ENCODE data around the gene TRMT5. TPM values are rescaled to one million over a fixed set of nuclear protein-coding genes. Genes with fewer than 3 reads are reported as not detected.

The TRMT5 gene
- total and polyA plus RNA-seq, 9 of the 15 experiments (the other 6 are each of a cell fraction or from before 2014, with no cell fraction given): 8.4 to 20.0 (median 15.1) TPM

GRCh38 chr14:60989599-60989998 is 8.7 kb upstream of the TRMT5 start (continued):
- peak; percentile 60 for TF ChIP-seq SMARCC2 (IDR thresholded peaks at IDR 0.05; ENCODE audit: low read depth)
- peak; percentile 96 for TF ChIP-seq TCF3 (CRISPR knock-in tag; IDR thresholded peaks at IDR 0.05)
- TF ChIP-seq MTA3 (IDR thresholded peaks at IDR 0.05; ENCODE audit: borderline replicate concordance): peak; percentile 55; the same call in 1 of the 2 replicates
- TF ChIP-seq ZNF175 (CRISPR knock-in tag; IDR thresholded peaks at IDR 0.05; ENCODE audit: low read depth): no peak
- TF ChIP-seq MAFG (tag; conservative IDR thresholded peaks at IDR 0.05): peak; percentile 45
- peak; percentile 50; the same call in 1 of the 2 replicates for TF ChIP-seq MYC (IDR thresholded peaks at IDR 0.05; ENCODE audit: low read depth, low read length)
- TF ChIP-seq MYC (CRISPR knock-in tag; IDR thresholded peaks at IDR 0.05; ENCODE audit: borderline replicate concordance, low read depth): no peak
- TF ChIP-seq VEZF1 (CRISPR knock-in tag; IDR thresholded peaks at IDR 0.05): peak; percentile 38
- TF ChIP-seq HCFC1 (IDR thresholded peaks at IDR 0.05; ENCODE audit: low read depth, low read length): no peak
- TF ChIP-seq FOSL1 (tag; conservative IDR thresholded peaks at IDR 0.05): peak; percentile 67
- no peak for TF ChIP-seq ZNF217 (CRISPR knock-in tag; IDR thresholded peaks at IDR 0.05)
- TF ChIP-seq MTA1 (IDR thresholded peaks at IDR 0.05; ENCODE audit: borderline replicate concordance): 0 out of 2 replicates have a peak, but pooled peaks have one; percentile 57
- peak; percentile 88; the same call in 1 of the 2 replicates for TF ChIP-seq CC2D1A (IDR thresholded peaks at IDR 0.05)
- peak; percentile 42 for TF ChIP-seq E2F8 (IDR thresholded peaks at IDR 0.05; ENCODE audit: low read depth, partially characterized antibody)
- TF ChIP-seq, protein P1, sequence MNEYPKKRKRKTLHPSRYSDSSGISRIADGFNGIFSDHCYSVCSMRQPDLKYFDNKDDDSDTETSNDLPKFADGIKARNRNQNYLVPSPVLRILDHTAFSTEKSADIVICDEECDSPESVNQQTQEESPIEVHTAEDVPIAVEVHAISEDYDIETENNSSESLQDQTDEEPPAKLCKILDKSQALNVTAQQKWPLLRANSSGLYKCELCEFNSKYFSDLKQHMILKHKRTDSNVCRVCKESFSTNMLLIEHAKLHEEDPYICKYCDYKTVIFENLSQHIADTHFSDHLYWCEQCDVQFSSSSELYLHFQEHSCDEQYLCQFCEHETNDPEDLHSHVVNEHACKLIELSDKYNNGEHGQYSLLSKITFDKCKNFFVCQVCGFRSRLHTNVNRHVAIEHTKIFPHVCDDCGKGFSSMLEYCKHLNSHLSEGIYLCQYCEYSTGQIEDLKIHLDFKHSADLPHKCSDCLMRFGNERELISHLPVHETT (CRISPR knock-in tag; conservative IDR thresholded peaks at IDR 0.05 in 1 of 2, IDR thresholded peaks at IDR 0.05 in 1 of 2): 0 out of 4 replicates have a peak, but pooled peaks of 1 of the 2 experiments have one; percentile 41
- TF ChIP-seq, protein P2, sequence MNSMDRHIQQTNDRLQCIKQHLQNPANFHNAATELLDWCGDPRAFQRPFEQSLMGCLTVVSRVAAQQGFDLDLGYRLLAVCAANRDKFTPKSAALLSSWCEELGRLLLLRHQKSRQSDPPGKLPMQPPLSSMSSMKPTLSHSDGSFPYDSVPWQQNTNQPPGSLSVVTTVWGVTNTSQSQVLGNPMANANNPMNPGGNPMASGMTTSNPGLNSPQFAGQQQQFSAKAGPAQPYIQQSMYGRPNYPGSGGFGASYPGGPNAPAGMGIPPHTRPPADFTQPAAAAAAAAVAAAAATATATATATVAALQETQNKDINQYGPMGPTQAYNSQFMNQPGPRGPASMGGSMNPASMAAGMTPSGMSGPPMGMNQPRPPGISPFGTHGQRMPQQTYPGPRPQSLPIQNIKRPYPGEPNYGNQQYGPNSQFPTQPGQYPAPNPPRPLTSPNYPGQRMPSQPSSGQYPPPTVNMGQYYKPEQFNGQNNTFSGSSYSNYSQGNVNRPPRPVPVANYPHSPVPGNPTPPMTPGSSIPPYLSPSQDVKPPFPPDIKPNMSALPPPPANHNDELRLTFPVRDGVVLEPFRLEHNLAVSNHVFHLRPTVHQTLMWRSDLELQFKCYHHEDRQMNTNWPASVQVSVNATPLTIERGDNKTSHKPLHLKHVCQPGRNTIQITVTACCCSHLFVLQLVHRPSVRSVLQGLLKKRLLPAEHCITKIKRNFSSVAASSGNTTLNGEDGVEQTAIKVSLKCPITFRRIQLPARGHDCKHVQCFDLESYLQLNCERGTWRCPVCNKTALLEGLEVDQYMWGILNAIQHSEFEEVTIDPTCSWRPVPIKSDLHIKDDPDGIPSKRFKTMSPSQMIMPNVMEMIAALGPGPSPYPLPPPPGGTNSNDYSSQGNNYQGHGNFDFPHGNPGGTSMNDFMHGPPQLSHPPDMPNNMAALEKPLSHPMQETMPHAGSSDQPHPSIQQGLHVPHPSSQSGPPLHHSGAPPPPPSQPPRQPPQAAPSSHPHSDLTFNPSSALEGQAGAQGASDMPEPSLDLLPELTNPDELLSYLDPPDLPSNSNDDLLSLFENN (IDR thresholded peaks at IDR 0.05; ENCODE audit: low read depth in 2 of 2, low read length in 2 of 2): peak in 1 of 2 experiments; percentile 80; a peak in 2 of 4 replicates
- TF ChIP-seq PHB2 (IDR thresholded peaks at IDR 0.05; ENCODE audit: low read depth): peak; percentile 68
